ENCODE results near the gene FARS2.

GRCh38 chr6:5736016-5736738 is 474.9 kb downstream of the FARS2 start:
- TF ChIP-seq EZH2 (IDR thresholded peaks at IDR 0.05; ENCODE audit: borderline replicate concordance, low read depth, low read length, poor library complexity, severe bottlenecking): no peak
- TF ChIP-seq, protein P1, sequence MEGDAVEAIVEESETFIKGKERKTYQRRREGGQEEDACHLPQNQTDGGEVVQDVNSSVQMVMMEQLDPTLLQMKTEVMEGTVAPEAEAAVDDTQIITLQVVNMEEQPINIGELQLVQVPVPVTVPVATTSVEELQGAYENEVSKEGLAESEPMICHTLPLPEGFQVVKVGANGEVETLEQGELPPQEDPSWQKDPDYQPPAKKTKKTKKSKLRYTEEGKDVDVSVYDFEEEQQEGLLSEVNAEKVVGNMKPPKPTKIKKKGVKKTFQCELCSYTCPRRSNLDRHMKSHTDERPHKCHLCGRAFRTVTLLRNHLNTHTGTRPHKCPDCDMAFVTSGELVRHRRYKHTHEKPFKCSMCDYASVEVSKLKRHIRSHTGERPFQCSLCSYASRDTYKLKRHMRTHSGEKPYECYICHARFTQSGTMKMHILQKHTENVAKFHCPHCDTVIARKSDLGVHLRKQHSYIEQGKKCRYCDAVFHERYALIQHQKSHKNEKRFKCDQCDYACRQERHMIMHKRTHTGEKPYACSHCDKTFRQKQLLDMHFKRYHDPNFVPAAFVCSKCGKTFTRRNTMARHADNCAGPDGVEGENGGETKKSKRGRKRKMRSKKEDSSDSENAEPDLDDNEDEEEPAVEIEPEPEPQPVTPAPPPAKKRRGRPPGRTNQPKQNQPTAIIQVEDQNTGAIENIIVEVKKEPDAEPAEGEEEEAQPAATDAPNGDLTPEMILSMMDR (conservative IDR thresholded peaks at IDR 0.05; ENCODE audit: low read depth, low read length): no peak

Measured in A673 (cell line).